Type B pancreatic cell (in vitro differentiated cells): ENCODE data around the gene RNU4-1. TPM values are rescaled to one million over a fixed set of nuclear protein-coding genes. Genes with fewer than 3 reads are reported as not detected.

Experiments
- DNase-seq: peaks from one replicate; pipeline ENCODE4 v3.0.0; 2021; ENCODE audit warnings: mixed read lengths; ENCODE audit not compliant: unreplicated experiment; ENCODE audit errors: extremely low spot score
- H3K27ac Mint-ChIP-seq: 2 replicates; pipeline ENCODE4 v1.8.0; 2021; ENCODE audit warnings: mild to moderate bottlenecking, mixed read lengths
- H3K27me3 Mint-ChIP-seq: 2 replicates; pipeline ENCODE4 v1.8.0; 2021; ENCODE audit warnings: mixed read lengths
- H3K36me3 Mint-ChIP-seq: 2 replicates; pipeline ENCODE4 v1.8.0; 2021; ENCODE audit warnings: mixed read lengths
- H3K4me1 Mint-ChIP-seq: one replicate; pipeline ENCODE4 v1.8.0; 2021; ENCODE audit warnings: mixed read lengths; ENCODE audit not compliant: unreplicated experiment
- H3K4me3 Mint-ChIP-seq: 2 replicates; pipeline ENCODE4 v1.8.0; 2021; ENCODE audit warnings: mild to moderate bottlenecking, mixed read lengths
- H3K9me3 Mint-ChIP-seq: 2 replicates; pipeline ENCODE4 v1.8.0; 2021; ENCODE audit warnings: mixed read lengths
- CTCF ChIP-seq: fragments of 200-600 bp; sonication (generic); conservative IDR thresholded peaks from 2 replicates; pipeline ENCODE4 v1.5.0; 2021; ENCODE audit warnings: antibody characterized with exemption, mild to moderate bottlenecking
- total RNA-seq: library from RNA; stranded (reverse); gene quantifications from 2 replicates; pipeline ENCODE4 v1.2.1, GENCODE V29; 2021; ENCODE audit warnings: low replicate concordance

RNU4-1 gene
- total RNA-seq, 1 donor from 2014 or later = 4,376 TPM

DNA sequence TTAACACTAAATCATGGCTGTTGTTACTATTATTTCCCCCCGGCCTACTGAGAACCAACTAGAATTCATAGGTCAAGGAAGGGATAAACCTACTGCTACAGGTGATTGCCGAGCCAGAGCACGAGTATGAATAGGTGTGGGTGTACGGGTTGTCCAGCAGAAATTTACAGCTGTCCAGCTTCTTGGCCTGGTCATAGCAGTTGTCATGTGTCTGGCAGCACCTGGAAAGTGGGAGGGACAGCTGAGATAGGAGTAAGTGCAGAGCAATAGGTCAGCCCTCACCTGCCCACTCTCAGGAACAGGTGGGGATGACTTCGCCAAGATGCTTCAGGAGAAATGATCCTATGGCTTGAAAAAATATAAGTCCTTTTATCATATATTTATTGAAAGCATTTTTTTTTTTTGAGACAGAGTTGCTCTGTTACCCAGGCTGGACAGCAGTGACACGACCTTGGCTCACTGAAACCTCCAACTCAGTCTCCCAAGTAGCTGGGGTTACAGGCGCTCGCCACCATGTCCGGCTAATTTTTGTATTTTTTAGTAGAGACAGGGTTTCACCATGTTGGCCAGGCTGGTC lies 31.9 kb upstream of the RNU4-1 start:
- Mint-ChIP-seq H3K27ac (peak overlapping the region; percentile 55), H3K4me3 (no peak overlapping the region), H3K36me3 (no peaks in the 10 kb centered on the region), H3K4me1 (peaks cover 10% of the 10 kb centered on the region), H3K9me3 (no peaks in the 10 kb centered on the region), H3K27me3 (peaks cover 11% of the 10 kb centered on the region)
- no peak for TF ChIP-seq CTCF
- DNase-seq = no peak

GRCh38 chr12:120323772-120324171 lies 30.7 kb upstream of the RNU4-1 start:
- no peak for DNase-seq
- Mint-ChIP-seq H3K36me3 (no peaks in the 10 kb centered on the region), H3K9me3 (no peaks in the 10 kb centered on the region), H3K27ac (no peak overlapping the region), H3K27me3 (peaks cover 11% of the 10 kb centered on the region), H3K4me3 (no peak overlapping the region), H3K4me1 (peaks cover 10% of the 10 kb centered on the region)
- no peak for TF ChIP-seq CTCF

- TF ChIP-seq CTCF = no peak
- Mint-ChIP-seq H3K36me3 (no peaks in the 10 kb centered on the region), H3K27me3 (peaks cover 8% of the 10 kb centered on the region), H3K4me3 (peak overlapping the region; percentile 47), H3K4me1 (peaks cover 21% of the 10 kb centered on the region), H3K27ac (peak overlapping the region; percentile 61), H3K9me3 (no peaks in the 10 kb centered on the region)
- no peak for DNase-seq
Observed at GRCh38 chr12:120321382-120322202, 28.6 kb upstream of the RNU4-1 start.

GRCh38 chr12:120317224-120318105 lies 24.4 kb upstream of the RNU4-1 start:
- Mint-ChIP-seq H3K36me3 (no peaks in the 10 kb centered on the region), H3K27me3 (no peaks in the 10 kb centered on the region), H3K4me3 (peak overlapping the region; percentile 88), H3K27ac (peak overlapping the region; percentile 79), H3K9me3 (no peaks in the 10 kb centered on the region), H3K4me1 (peaks cover 16% of the 10 kb centered on the region)
- peak; percentile 76 for TF ChIP-seq CTCF
- DNase-seq = peak; percentile 99

DNA sequence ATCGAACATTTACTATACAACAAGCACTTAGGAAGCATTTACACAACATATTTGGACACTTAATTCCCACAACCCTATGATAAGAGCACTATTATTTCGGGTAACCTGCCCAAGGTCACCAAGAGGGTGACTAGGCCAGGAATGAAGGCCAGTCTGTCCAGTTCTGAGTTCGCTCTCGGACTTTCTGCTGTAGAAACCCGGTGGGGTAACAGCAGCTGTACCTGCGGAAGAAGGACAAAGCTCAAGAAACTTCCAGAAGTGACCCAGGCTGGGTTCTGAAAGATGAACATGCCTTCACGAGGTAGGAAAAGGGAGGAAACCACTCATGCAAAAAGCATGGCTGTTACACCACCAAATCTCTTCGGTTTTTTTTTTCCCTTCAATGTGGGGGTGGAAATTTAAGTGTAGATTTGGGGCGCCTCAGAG lies 23.8 kb upstream of the RNU4-1 start:
- DNase-seq = no peak
- Mint-ChIP-seq H3K4me3 (peak overlapping the region; percentile 88), H3K9me3 (no peaks in the 10 kb centered on the region), H3K27ac (peak overlapping the region; percentile 79), H3K27me3 (no peaks in the 10 kb centered on the region), H3K36me3 (no peaks in the 10 kb centered on the region), H3K4me1 (peaks cover 16% of the 10 kb centered on the region)
- no peak for TF ChIP-seq CTCF
